ENCODE results near the gene TBC1D16.

TBC1D16 gene

GRCh38 chr17:80024206-80024972 is 11.3 kb downstream of the TBC1D16 start:
- no peak for DNase-seq

GRCh38 chr17:80023481-80024205 is 12.0 kb downstream of the TBC1D16 start:
- DNase-seq = no peak

- no peak for DNase-seq
These were observed 14.1 kb downstream of the TBC1D16 start for GRCh38 chr17:80021600-80021999.

- DNase-seq = no peak
These were observed 16.6 kb downstream of the TBC1D16 start for GRCh38 chr17:80018917-80019651.

- no peak for DNase-seq
These were observed 18.3 kb downstream of the TBC1D16 start for GRCh38 chr17:80017226-80018010.

- no peak for DNase-seq
These were observed 22.6 kb downstream of the TBC1D16 start for GRCh38 chr17:80012765-80013741.

- DNase-seq = no peak
These were observed 23.6 kb downstream of the TBC1D16 start for GRCh38 chr17:80011989-80012555.

GRCh38 chr17:80010283-80010858 is 25.3 kb downstream of the TBC1D16 start:
- DNase-seq = no peak

GRCh38 chr17:80009391-80010282 is 26.0 kb downstream of the TBC1D16 start:
- DNase-seq = no peak

GRCh38 chr17:80008848-80009247 is 26.8 kb downstream of the TBC1D16 start:
- DNase-seq = no peak

- DNase-seq = peak; percentile 82
These were observed 27.3 kb downstream of the TBC1D16 start for GRCh38 chr17:80008383-80008840.

- DNase-seq = no peak
These were observed 27.7 kb downstream of the TBC1D16 start for GRCh38 chr17:80007939-80008338.

GRCh38 chr17:80006811-80007752 is 28.6 kb downstream of the TBC1D16 start:
- no peak for DNase-seq

GRCh38 chr17:80006339-80006720 is 29.3 kb downstream of the TBC1D16 start:
- DNase-seq = no peak

- peak; percentile 71 for DNase-seq
These were observed 30.0 kb downstream of the TBC1D16 start for GRCh38 chr17:80005360-80006338.

- DNase-seq = no peak
These were observed 31.7 kb downstream of the TBC1D16 start for GRCh38 chr17:80003969-80004368.

All from hematopoietic multipotent progenitor cell treated with erythropoietin and hydrocortisone succinate and interleukin-3 and kit ligand, for 4 days (in vitro differentiated cells).